GM23248 (cell line): ENCODE data around the gene S100A3. TPM values are rescaled to one million over a fixed set of nuclear protein-coding genes. Genes with fewer than 3 reads are reported as not detected.

Experiments
- DNase-seq: peaks from one replicate; pipeline ENCODE4 v3.0.0-alpha.2; 2015
- H2AFZ ChIP-seq: fragments of 200-600 bp; sonication (generic); 2 replicates; pipeline ENCODE4 v1.6.1; 2016; ENCODE audit warnings: antibody characterized with exemption
- H3F3A ChIP-seq: fragments of 200-600 bp; sonication (generic); 2 replicates; pipeline ENCODE4 v1.6.1; 2016; ENCODE audit warnings: mild to moderate bottlenecking, antibody characterized with exemption, mixed run types; ENCODE audit not compliant: insufficient read depth
- H3K27ac ChIP-seq: fragments of 200-600 bp; sonication (generic); 2 replicates; pipeline ENCODE4 v1.5.1; 2016; ENCODE audit warnings: mild to moderate bottlenecking
- H3K27me3 ChIP-seq: fragments of 200-600 bp; sonication (generic); replicated peaks from 2 replicates; pipeline ENCODE4 v1.6.1; 2016; ENCODE audit warnings: mild to moderate bottlenecking; ENCODE audit not compliant: insufficient read depth
- H3K36me3 ChIP-seq: fragments of 200-600 bp; sonication (generic); 2 replicates; pipeline ENCODE4 v1.6.1; 2016; ENCODE audit warnings: low read depth, mild to moderate bottlenecking
- H3K4me1 ChIP-seq: fragments of 200-600 bp; sonication (generic); 2 replicates; pipeline ENCODE4 v1.6.1; 2016; ENCODE audit warnings: mild to moderate bottlenecking; ENCODE audit not compliant: insufficient read depth
- H3K4me2 ChIP-seq: fragments of 200-600 bp; sonication (generic); one replicate; pipeline ENCODE4 v1.6.1; 2016; ENCODE audit warnings: mild to moderate bottlenecking; ENCODE audit not compliant: unreplicated experiment
- H3K4me3 ChIP-seq: fragments of 200-600 bp; sonication (generic); 2 replicates; pipeline ENCODE4 v1.5.1; 2016; ENCODE audit warnings: mild to moderate bottlenecking
- H3K79me2 ChIP-seq: fragments of 200-600 bp; sonication (generic); 2 replicates; pipeline ENCODE4 v1.6.1; 2016; ENCODE audit warnings: mild to moderate bottlenecking; ENCODE audit not compliant: insufficient read depth
- H3K9ac ChIP-seq: fragments of 200-600 bp; sonication (generic); 2 replicates; pipeline ENCODE4 v1.6.1; 2016; ENCODE audit warnings: mild to moderate bottlenecking
- H3K9me2 ChIP-seq: fragments of 200-600 bp; sonication (generic); 2 replicates; pipeline ENCODE4 v1.6.1; 2016; ENCODE audit warnings: mixed run types, mild to moderate bottlenecking, moderate library complexity; ENCODE audit not compliant: insufficient read depth
- H3K9me3 ChIP-seq: fragments of 200-600 bp; sonication (generic); one replicate; pipeline ENCODE4 v1.6.1; 2017; ENCODE audit warnings: low read depth
- H4K20me1 ChIP-seq: fragments of 200-600 bp; sonication (generic); 2 replicates; pipeline ENCODE4 v1.6.0; 2016; ENCODE audit not compliant: insufficient read depth
- EZH2 ChIP-seq: fragments of 200-600 bp; sonication (generic); IDR thresholded peaks from 2 replicates; pipeline ENCODE4 v1.6.1; 2018; ENCODE audit warnings: antibody characterized with exemption, mild to moderate bottlenecking; ENCODE audit not compliant: insufficient read depth, poor library complexity, severe bottlenecking
- EZH2phosphoT487 ChIP-seq: fragments of 200-600 bp; sonication (generic); IDR thresholded peaks from 2 replicates; pipeline ENCODE4 v1.6.1; 2018; ENCODE audit warnings: antibody characterized with exemption, moderate library complexity, mild to moderate bottlenecking, low read depth; ENCODE audit not compliant: insufficient read depth
- WGBS, 2 experiments: methylation state at CpG; one replicate each; pipeline ENCODE4 v1.1.6; 2015 to 2017; ENCODE audit warnings: low lambda C conversion rate in 2 of 2, low coverage in 1 of 2; ENCODE audit errors: missing lambda C conversion rate in 2 of 2; 5-methylcytosine and 5-hydroxymethylcytosine counted together
- in situ Hi-C: fragments of 300-500 bp; cut with MboI; formaldehyde crosslinking; loops from 2 replicates; pipeline ENCODE4 v1.15.0; 2020
- polyA plus RNA-seq: library from polyadenylated mRNA; unstranded; fragments of >200 nt; fragmentation: Nextera tagmentation; extraction: Ambion mirVana; gene quantifications from 2 replicates; pipeline ENCODE4 v1.2.1, GENCODE V29; 2016
- total RNA-seq: library from RNA; depleted of rRNA; stranded (reverse); fragments of >200 nt; shearing (Covaris generic); gene quantifications from 2 replicates; pipeline ENCODE4 v1.2.3, GENCODE V29; 2014

Gene S100A3
- total and polyA plus RNA-seq, 2 experiments from 2014 or later = 2.2 to 7.5 TPM

DNA sequence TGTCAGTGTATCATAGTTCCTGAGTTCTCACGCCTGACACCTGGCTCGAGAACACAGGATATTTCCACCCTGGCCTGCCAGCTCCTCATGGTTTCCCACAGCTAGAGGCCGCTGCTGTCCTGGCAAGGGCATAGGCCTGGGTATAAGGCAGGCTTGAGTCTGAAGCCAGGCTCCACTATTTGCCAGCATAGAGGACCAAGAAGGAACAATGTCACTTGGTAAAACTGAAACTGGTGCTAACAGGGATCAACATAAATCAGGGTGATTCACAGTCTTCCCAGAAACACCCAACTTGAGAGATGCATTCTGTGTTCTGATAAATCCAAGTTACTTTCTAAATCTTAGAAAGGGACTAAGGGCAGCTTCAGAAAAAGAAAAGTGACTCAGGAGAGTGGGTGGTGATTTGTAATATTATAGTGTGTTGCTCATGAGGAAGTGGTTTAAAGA lies 23.5 kb upstream of the S100A3 start:
- WGBS, 2 experiments = 0% methylated on average over 3 of the region's 3 CpGs
- H3K4me1 ChIP-seq = peaks cover 32% of the 10 kb centered on the region
- no peaks in the 10 kb centered on the region for H4K20me1 ChIP-seq
- H3K9ac ChIP-seq = peak overlapping the region; percentile 72
- peak; percentile 94 for DNase-seq
- H2AFZ ChIP-seq = no peak overlapping the region
- H3K27ac ChIP-seq = peak overlapping the region; percentile 89
- H3K9me2 ChIP-seq = no peaks in the 10 kb centered on the region
- no peak for TF ChIP-seq EZH2
- no peak for TF ChIP-seq EZH2phosphoT487
- in situ Hi-C loops = no loop called here
- H3K9me3 ChIP-seq = no peaks in the 10 kb centered on the region
- peaks cover 31% of the 10 kb centered on the region for H3F3A ChIP-seq
- no peaks in the 10 kb centered on the region for H3K27me3 ChIP-seq
- H3K79me2 ChIP-seq = no peaks in the 10 kb centered on the region
- peak overlapping the region; percentile 63 for H3K4me2 ChIP-seq
- no peaks in the 10 kb centered on the region for H3K36me3 ChIP-seq
- peak overlapping the region; percentile 39 for H3K4me3 ChIP-seq

DNA sequence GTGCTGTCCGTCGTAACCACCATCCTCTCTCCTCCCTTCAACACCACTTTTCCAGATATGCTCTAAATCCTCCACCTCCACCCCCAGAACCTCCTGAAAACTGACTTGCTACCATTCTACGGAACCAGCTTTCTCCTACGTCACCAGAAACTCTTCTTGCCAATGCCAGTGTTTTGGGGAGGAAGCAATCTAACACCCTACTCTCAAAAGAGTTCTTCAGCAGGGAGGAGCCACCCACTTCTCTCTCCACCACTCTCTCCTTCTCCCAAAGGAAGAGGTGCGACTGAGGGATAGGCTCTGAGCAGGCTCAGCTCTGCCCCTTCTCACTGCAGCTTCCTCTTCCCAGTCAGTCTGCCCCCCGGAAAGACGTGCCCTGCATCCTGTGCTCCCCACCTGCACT lies 22.6 kb upstream of the S100A3 start:
- no peaks in the 10 kb centered on the region for H4K20me1 ChIP-seq
- peak overlapping the region; percentile 63 for H3K4me2 ChIP-seq
- in situ Hi-C loops = no loop called here
- H3K79me2 ChIP-seq = no peaks in the 10 kb centered on the region
- no peak overlapping the region for H2AFZ ChIP-seq
- H3K9me2 ChIP-seq = no peaks in the 10 kb centered on the region
- H3K27me3 ChIP-seq = no peaks in the 10 kb centered on the region
- no peak for TF ChIP-seq EZH2
- TF ChIP-seq EZH2phosphoT487 = no peak
- no peak for DNase-seq
- peak overlapping the region; percentile 89 for H3K27ac ChIP-seq
- H3K9me3 ChIP-seq = no peaks in the 10 kb centered on the region
- no peaks in the 10 kb centered on the region for H3K36me3 ChIP-seq
- peaks cover 37% of the 10 kb centered on the region for H3F3A ChIP-seq
- H3K9ac ChIP-seq = peak overlapping the region; percentile 72
- no peak overlapping the region; the same call in 1 of the 2 replicates for H3K4me3 ChIP-seq
- WGBS, 2 experiments = 67 to 74% methylated on average over 7 of the region's 7 CpGs
- H3K4me1 ChIP-seq = peaks cover 39% of the 10 kb centered on the region

DNA sequence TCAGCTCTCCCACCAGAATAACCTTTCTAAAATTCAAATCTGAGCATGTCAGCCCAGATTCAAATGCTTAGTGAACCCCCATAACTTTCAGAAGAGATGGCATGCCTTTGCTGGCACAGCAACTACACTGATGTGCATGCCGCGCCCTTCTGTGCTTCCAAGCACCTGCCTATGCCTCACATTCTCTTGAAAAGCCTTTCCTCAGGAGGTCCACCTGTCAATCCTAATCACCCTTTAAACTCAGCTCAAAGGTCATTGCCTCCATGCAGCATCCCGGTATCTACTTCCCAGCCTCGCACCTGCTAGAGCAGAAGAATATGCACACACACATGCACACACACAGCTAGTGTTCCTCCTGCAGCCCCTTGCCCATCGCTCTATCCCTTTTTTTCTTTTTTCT lies 21.8 kb upstream of the S100A3 start:
- Histone ChIP-seq H3K9me2 (no peaks in the 10 kb centered on the region), H3K9me3 (no peaks in the 10 kb centered on the region), H3K79me2 (no peaks in the 10 kb centered on the region), H2AFZ (no peak overlapping the region), H3K27ac (no peak overlapping the region), H3K4me2 (no peak overlapping the region), H3K36me3 (no peaks in the 10 kb centered on the region), H3F3A (peaks cover 39% of the 10 kb centered on the region), H3K9ac (no peak overlapping the region), H3K4me3 (no peak overlapping the region), H4K20me1 (no peaks in the 10 kb centered on the region), H3K4me1 (peaks cover 43% of the 10 kb centered on the region), H3K27me3 (no peaks in the 10 kb centered on the region)
- TF ChIP-seq EZH2 (no peak), EZH2phosphoT487 (no peak)
- WGBS, 2 experiments = 99% methylated on average over 5 of the region's 5 CpGs
- in situ Hi-C loops = no loop called here
- DNase-seq = no peak

DNA sequence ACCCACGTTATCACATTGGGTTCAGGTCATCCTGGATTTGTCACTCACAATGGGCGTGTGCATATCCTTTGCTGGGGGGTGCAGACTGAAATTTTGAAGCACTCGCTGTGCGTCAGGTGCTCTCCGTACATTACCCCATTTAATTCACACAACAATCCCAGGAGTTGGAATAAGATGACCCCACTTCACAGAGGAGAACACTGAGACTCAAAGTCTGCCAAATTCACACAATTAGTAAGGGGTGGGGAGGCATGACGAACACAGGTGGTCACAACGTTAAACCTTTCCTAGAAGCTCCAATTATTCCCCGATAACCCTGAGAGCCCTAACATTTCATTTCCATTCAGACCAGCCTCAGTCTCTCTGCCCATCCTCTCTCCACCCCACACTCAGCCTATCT lies 20.4 kb upstream of the S100A3 start:
- Histone ChIP-seq H3K9me3 (no peaks in the 10 kb centered on the region), H3K4me3 (no peak overlapping the region), H3K9me2 (no peaks in the 10 kb centered on the region), H3K27me3 (no peaks in the 10 kb centered on the region), H3K36me3 (no peaks in the 10 kb centered on the region), H3K79me2 (no peaks in the 10 kb centered on the region), H3K4me2 (no peak overlapping the region), H3K4me1 (peaks cover 54% of the 10 kb centered on the region), H3K9ac (no peak overlapping the region), H4K20me1 (no peaks in the 10 kb centered on the region), H3K27ac (no peak overlapping the region), H2AFZ (no peak overlapping the region), H3F3A (peaks cover 40% of the 10 kb centered on the region)
- WGBS, 2 experiments = 92% methylated on average over 8 of the region's 8 CpGs
- TF ChIP-seq EZH2phosphoT487 = no peak
- TF ChIP-seq EZH2 = no peak
- in situ Hi-C loops = no loop called here
- no peak for DNase-seq
